H1 (cell line): ENCODE results near the gene TTI1. TPM values are rescaled to one million over a fixed set of nuclear protein-coding genes. Genes with fewer than 3 reads are reported as not detected.

ENCODE experiments used
- CTCF ChIA-PET: fragments of 300-600 bp; sonication (Branson Sonifier 250); formaldehyde crosslinking; loops from one replicate; lab custom pipeline; 2021; ENCODE audit not compliant: partially characterized antibody; lab: Charles Lee
- POLR2A ChIA-PET: fragments of 300-600 bp; sonication (Branson Sonifier 250); formaldehyde crosslinking; loops from one replicate; lab custom pipeline; 2021; ENCODE audit warnings: inconsistent platforms; ENCODE audit not compliant: partially characterized antibody; lab: Charles Lee
- DNase-seq, 2 experiments: peaks; one replicate each; pipeline versions ENCODE4 v3.0.0 to v3.0.0-alpha.2; 2010 to 2022; ENCODE audit warnings: low spot score in 2 of 2, low read depth in 1 of 2, mixed read lengths in 1 of 2
- FAIRE-seq: peaks from 2 replicates; lab custom pipeline; 2011; peaks lifted over from hg19 to GRCh38; lab: Jason Lieb, UNC
- H2AFZ ChIP-seq: 2 replicates; pipeline ENCODE4 v1.8.1; 2012; ENCODE audit warnings: low read length, inconsistent platforms
- H2AK5ac ChIP-seq: 2 replicates; pipeline ENCODE4 v1.6.1; 2013; ENCODE audit warnings: low read depth, low read length
- H2BK120ac ChIP-seq: replicated peaks from 2 replicates; pipeline ENCODE3; 2013; ENCODE audit warnings: low read depth, low read length, inconsistent platforms
- H2BK12ac ChIP-seq: 2 replicates; pipeline ENCODE4 v1.6.1; 2013; ENCODE audit warnings: low read depth, low read length
- H2BK15ac ChIP-seq: 2 replicates; pipeline ENCODE4 v1.6.1; 2013; ENCODE audit warnings: low read length
- H2BK20ac ChIP-seq: 2 replicates; pipeline ENCODE4 v1.6.1; 2013; ENCODE audit warnings: low read length
- H2BK5ac ChIP-seq: 2 replicates; pipeline ENCODE4 v1.6.1; 2013; ENCODE audit warnings: low read depth, low read length
- H3K14ac ChIP-seq: 2 replicates; pipeline ENCODE4 v1.6.1; 2013; ENCODE audit warnings: inconsistent platforms; ENCODE audit not compliant: insufficient read length
- H3K18ac ChIP-seq: 2 replicates; pipeline ENCODE4 v1.6.1; 2013; ENCODE audit warnings: low read length; ENCODE audit errors: extremely low read depth
- H3K23ac ChIP-seq: 2 replicates; pipeline ENCODE4 v1.6.1; 2013; ENCODE audit warnings: inconsistent platforms; ENCODE audit not compliant: insufficient read length
- H3K23me2 ChIP-seq: 2 replicates; pipeline ENCODE4 v1.6.1; 2013; ENCODE audit warnings: low read depth, low read length
- H3K27ac ChIP-seq: 2 replicates; pipeline ENCODE4 v1.6.1; 2011; ENCODE audit warnings: low read depth, low read length, inconsistent platforms
- H3K27me3 ChIP-seq, 4 experiments: replicated peaks in 1 of 4; 1 replicate in 1 of 4; 2 replicates in 3 of 4; pipeline versions ENCODE4 v1.6.1 to v1.8.1; 2011 to 2013; ENCODE audit warnings: low read length in 3 of 4, mild to moderate bottlenecking in 3 of 4, inconsistent platforms in 2 of 4, mixed read lengths in 2 of 4, moderate library complexity in 1 of 4; ENCODE audit not compliant: control insufficient read depth in 3 of 4, insufficient read depth in 3 of 4; ENCODE audit errors: extremely low read depth in 1 of 4
- H3K36me3 ChIP-seq, 4 experiments: 2 replicates each; pipeline versions ENCODE4 v1.6.1 to v1.8.1; 2011 to 2013; ENCODE audit warnings: mild to moderate bottlenecking in 4 of 4, low read length in 3 of 4, moderate library complexity in 2 of 4, control low read depth in 1 of 4, inconsistent platforms in 1 of 4; ENCODE audit not compliant: insufficient read depth in 4 of 4, control insufficient read depth in 2 of 4
- H3K4ac ChIP-seq: replicated peaks from 2 replicates; pipeline ENCODE3; 2013; ENCODE audit warnings: low read length, low read depth, mixed read lengths, inconsistent platforms; ENCODE audit not compliant: insufficient read length
- H3K4me1 ChIP-seq, 4 experiments: replicated peaks in 1 of 4; 1 replicate in 1 of 4; 2 replicates in 3 of 4; pipeline versions ENCODE4 v1.6.1 to v1.8.1; 2011 to 2013; ENCODE audit warnings: low read length in 3 of 4, inconsistent platforms in 2 of 4, mixed read lengths in 1 of 4; ENCODE audit not compliant: insufficient read depth in 4 of 4, control insufficient read depth in 3 of 4
- H3K4me2 ChIP-seq, 2 experiments: 2 replicates each; pipeline versions ENCODE4 v1.6.1 to v1.8.1; 2011 to 2013; ENCODE audit warnings: low read depth in 2 of 2, low read length in 2 of 2, control low read depth in 1 of 2, inconsistent platforms in 1 of 2, mild to moderate bottlenecking in 1 of 2; ENCODE audit not compliant: insufficient read depth in 1 of 2
- H3K4me3 ChIP-seq, 4 experiments: fragments of 200-600, 300-600 bp in 1 of 4; sonication (generic), shearing (Covaris generic), sonication (Bioruptor Twin) in 1 of 4; 2 replicates each; pipeline versions ENCODE4 v1.5.1 to v1.8.1; 2011 to 2016; ENCODE audit warnings: low read length in 4 of 4, low read depth in 3 of 4, control low read depth in 2 of 4, inconsistent platforms in 2 of 4, mild to moderate bottlenecking in 2 of 4, mixed read lengths in 1 of 4, moderate library complexity in 1 of 4; ENCODE audit not compliant: insufficient read depth in 2 of 4; ENCODE audit errors: extremely low read depth in 1 of 4
- H3K56ac ChIP-seq: replicated peaks from 2 replicates; pipeline ENCODE3; 2013; ENCODE audit warnings: low read depth, mild to moderate bottlenecking, mixed read lengths, low read length, inconsistent platforms; ENCODE audit not compliant: insufficient read length
- H3K79me1 ChIP-seq: 2 replicates; pipeline ENCODE4 v1.6.1; 2013; ENCODE audit warnings: low read depth, low read length, control low read depth
- H3K79me2 ChIP-seq, 2 experiments: 2 replicates each; pipeline versions ENCODE4 v1.6.1 to v1.8.1; 2012 to 2013; ENCODE audit warnings: low read length in 2 of 2, mild to moderate bottlenecking in 2 of 2, inconsistent platforms in 1 of 2; ENCODE audit not compliant: insufficient read depth in 2 of 2, control insufficient read depth in 1 of 2
- H3K9ac ChIP-seq, 4 experiments: replicated peaks in 1 of 4; 1 replicate in 1 of 4; 2 replicates in 3 of 4; pipeline versions ENCODE4 v1.6.1 to v1.8.1; 2011 to 2013; ENCODE audit warnings: low read depth in 3 of 4, low read length in 3 of 4, control low read depth in 2 of 4, mild to moderate bottlenecking in 2 of 4, moderate library complexity in 2 of 4, inconsistent platforms in 1 of 4; ENCODE audit errors: extremely low read depth in 1 of 4
- H3K9me3 ChIP-seq, 2 experiments: 2 replicates each; pipeline versions ENCODE4 v1.6.1 to v1.8.1; 2012 to 2013; ENCODE audit warnings: mild to moderate bottlenecking in 2 of 2, moderate library complexity in 2 of 2, control low read depth in 1 of 2, inconsistent platforms in 1 of 2, low read depth in 1 of 2, low read length in 1 of 2, mixed read lengths in 1 of 2; ENCODE audit not compliant: insufficient read depth in 2 of 2
- H4K20me1 ChIP-seq, 2 experiments: replicated peaks in 1 of 2; 2 replicates each; pipeline versions ENCODE3 to v1.8.1; 2011 to 2013; ENCODE audit warnings: inconsistent platforms in 2 of 2, low read length in 2 of 2, mild to moderate bottlenecking in 1 of 2; ENCODE audit not compliant: insufficient read depth in 2 of 2, control insufficient read depth in 1 of 2
- H4K5ac ChIP-seq: 2 replicates; pipeline ENCODE4 v1.6.1; 2013; ENCODE audit warnings: low read length, low read depth, mixed read lengths, inconsistent platforms; ENCODE audit not compliant: insufficient read length
- H4K8ac ChIP-seq: 2 replicates; pipeline ENCODE4 v1.8.0; 2013; ENCODE audit warnings: mild to moderate bottlenecking, moderate library complexity, low read length, inconsistent platforms; ENCODE audit not compliant: insufficient read depth; ENCODE audit errors: extremely low read depth
- H4K91ac ChIP-seq: replicated peaks from 2 replicates; pipeline ENCODE3; 2013; ENCODE audit warnings: low read length, mixed read lengths, inconsistent platforms; ENCODE audit not compliant: insufficient read length
- ASH2L ChIP-seq: fragments of 200-600, 300-600 bp; sonication (generic); IDR thresholded peaks from one replicate; pipeline ENCODE4 v1.7.1; 2017; ENCODE audit warnings: low read length
- BCL11A ChIP-seq, 2 experiments: IDR thresholded peaks; one replicate each; pipeline ENCODE4 v1.6.1; 2011; ENCODE audit warnings: low read depth in 2 of 2, low read length in 2 of 2, mild to moderate bottlenecking in 2 of 2
- CBX8 ChIP-seq: fragments of 300-800, 300-1000 bp; sonication (generic); IDR thresholded peaks from 2 replicates; pipeline ENCODE4 v1.7.1; 2016; ENCODE audit warnings: low read depth, low read length, borderline replicate concordance
- EP300 ChIP-seq, 2 experiments: IDR thresholded peaks; 1 replicate in 1 of 2; 2 replicates in 1 of 2; pipeline ENCODE4 v1.6.1; 2011 to 2012; ENCODE audit warnings: low read depth in 2 of 2, low read length in 2 of 2, mild to moderate bottlenecking in 2 of 2, borderline replicate concordance in 1 of 2, inconsistent platforms in 1 of 2, moderate library complexity in 1 of 2
- JUND ChIP-seq: IDR thresholded peaks from 2 replicates; pipeline ENCODE4 v1.6.1; 2011; ENCODE audit warnings: mild to moderate bottlenecking, improper control_type of control experiment, low read length
- KDM1A ChIP-seq: fragments of 200-600, 300-600 bp; sonication (generic); IDR thresholded peaks from 2 replicates; pipeline ENCODE4 v1.7.1; 2016; ENCODE audit warnings: mild to moderate bottlenecking, low read length, borderline replicate concordance
- MAFK ChIP-seq: IDR thresholded peaks from 2 replicates; pipeline ENCODE4 v1.6.1; 2012; ENCODE audit warnings: low read depth, mild to moderate bottlenecking, improper control_type of control experiment, low read length
- NANOG ChIP-seq: IDR thresholded peaks from 2 replicates; pipeline ENCODE4 v1.6.1; 2011; ENCODE audit warnings: low read length, low read depth, mild to moderate bottlenecking, inconsistent platforms; ENCODE audit not compliant: insufficient read depth, poor library complexity, severe bottlenecking
- POLR2A ChIP-seq, 2 experiments: IDR thresholded peaks; 1 replicate in 1 of 2; 2 replicates in 1 of 2; pipeline ENCODE4 v1.6.1; 2011; ENCODE audit warnings: low read depth in 2 of 2, low read length in 2 of 2, mild to moderate bottlenecking in 2 of 2; ENCODE audit errors: control extremely low read depth in 1 of 2
- RAD21 ChIP-seq, 2 experiments: IDR thresholded peaks in 1 of 2; conservative IDR thresholded peaks in 1 of 2; 2 replicates each; pipeline ENCODE4 v1.6.1; 2011; ENCODE audit warnings: low read depth in 2 of 2, low read length in 2 of 2, improper control_type of control experiment in 1 of 2, inconsistent platforms in 1 of 2, mild to moderate bottlenecking in 1 of 2, moderate library complexity in 1 of 2
- RNF2 ChIP-seq: fragments of 200-900, 300-1000 bp; sonication (generic); IDR thresholded peaks from 2 replicates; pipeline ENCODE4 v1.7.1; 2016; ENCODE audit warnings: borderline replicate concordance, low read depth, mild to moderate bottlenecking, antibody characterized with exemption, low read length; ENCODE audit not compliant: poor library complexity, severe bottlenecking; ENCODE audit errors: missing control alignments
- SUZ12 ChIP-seq: fragments of 200-600 bp; sonication (generic); IDR thresholded peaks from 2 replicates; pipeline ENCODE4 v1.6.1; 2012; ENCODE audit warnings: mild to moderate bottlenecking, inconsistent platforms, low read length, moderate library complexity, mixed read lengths
- TCF12 ChIP-seq: IDR thresholded peaks from 2 replicates; pipeline ENCODE4 v1.6.1; 2011; ENCODE audit warnings: low read depth, mild to moderate bottlenecking, low read length
- WGBS, 2 experiments: shearing (Covaris generic) in 1 of 2; methylation state at CpG; one replicate each; pipeline versions ENCODE4 v1.1.6 to v1.1.7; 2013 to 2015; ENCODE audit warnings: low lambda C conversion rate in 2 of 2, mixed read lengths in 2 of 2, inconsistent platforms in 1 of 2, low coverage in 1 of 2, missing lambda C conversion rate in 1 of 2; ENCODE audit not compliant: insufficient replicate concordance in 2 of 2, insufficient coverage in 1 of 2, insufficient read length in 1 of 2; ENCODE audit errors: extremely low coverage in 1 of 2, missing lambda C conversion rate in 1 of 2; 5-methylcytosine and 5-hydroxymethylcytosine counted together
- polyA plus RNA-seq, 7 experiments: library from polyadenylated mRNA; depleted of rRNA in 3 of 7; stranded (reverse) in 5 of 7; unstranded in 2 of 7; fragments of >200 nt in 5 of 7; fragments of 200-250 nt in 2 of 7; gene quantifications; 1 replicate in 5 of 7; 2 replicates in 1 of 7; 4 replicates in 1 of 7; pipeline versions ENCODE4 v1.2.1 to v1.2.3, GENCODE V29; 2011 to 2013; ENCODE audit warnings: missing spikeins in 2 of 7, mixed read lengths in 2 of 7
- total RNA-seq: library from RNA; stranded (reverse); fragmentation: NEBNext Ultra II Directional; extraction: Animal tissue kit (Norgen Biotek cat#: 25700); gene quantifications from 2 replicates; pipeline ENCODE4 v1.2.1, GENCODE V29; 2021

Gene TTI1
- total and polyA plus RNA-seq, 2 of the 8 experiments (the other 6 are each of a cell fraction or from before 2014, with no cell fraction given): 34.1 to 47.0 TPM

DNA sequence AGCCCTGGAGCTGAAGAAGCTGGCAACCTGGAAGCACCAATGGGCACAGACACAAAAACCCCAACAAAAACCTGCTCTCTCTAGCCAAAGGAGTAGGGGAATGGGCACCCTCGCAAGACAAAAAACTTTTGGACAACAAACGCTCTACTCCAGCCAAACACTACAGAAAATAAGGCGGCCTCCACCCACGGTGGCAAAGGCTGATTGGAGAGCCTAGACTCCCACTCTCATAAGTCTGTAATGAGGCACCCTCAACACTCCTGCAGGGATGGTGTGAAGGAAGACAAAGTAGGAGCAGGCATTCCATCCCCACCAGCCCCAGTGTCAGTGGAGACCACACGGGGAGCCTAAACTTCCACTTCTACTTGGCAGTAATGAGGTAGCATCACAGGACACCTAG lies 8.8 kb downstream of the TTI1 start:
- Histone ChIP-seq H2AFZ (no peak overlapping the region), H2BK20ac (no peak overlapping the region), H4K8ac (no peak overlapping the region), H3K4me2 (no peak overlapping the region)
- no peak for FAIRE-seq
- WGBS, 2 experiments: 79% methylated on average over 5 of the region's 5 CpGs; no CpG with 5 or more reads in 1 of the 2 experiments
- TF ChIP-seq EP300 (IDR thresholded peaks at IDR 0.05; ENCODE audit: borderline replicate concordance in 1 of 2, low read depth in 2 of 2, low read length in 2 of 2) (no peak), TCF12 (no peak), POLR2A (IDR thresholded peaks at IDR 0.05; ENCODE audit: control extremely low read depth in 1 of 2, low read depth in 2 of 2, low read length in 2 of 2) (no peak), RAD21 (IDR thresholded peaks at IDR 0.05 in 1 of 2, conservative IDR thresholded peaks at IDR 0.05 in 1 of 2; ENCODE audit: low read depth in 2 of 2, low read length in 2 of 2) (no peak), NANOG (no peak), MAFK (no peak), CBX8 (no peak), KDM1A (no peak), SUZ12 (no peak), BCL11A (IDR thresholded peaks at IDR 0.05; ENCODE audit: low read depth in 2 of 2, low read length in 2 of 2) (no peak), ASH2L (no peak), RNF2 (no peak), JUND (no peak)
- TF ChIP-seq, all 59 proteins: peak for 0
- H3K27me3 ChIP-seq: no peaks in the 10 kb centered on the region
- H3K18ac ChIP-seq: no peak overlapping the region
- H3K23me2 ChIP-seq: no peaks in the 10 kb centered on the region
- H3K27ac ChIP-seq: no peak overlapping the region
- H3K56ac ChIP-seq: no peak overlapping the region
- peaks cover 0 to 2% of the 10 kb centered on the region in 2 experiments; a peak in 1 of 4 replicates for H3K9me3 ChIP-seq
- no peak overlapping the region for H3K4me3 ChIP-seq
- no peak overlapping the region for H3K23ac ChIP-seq
- H3K4ac ChIP-seq: no peak overlapping the region
- H4K91ac ChIP-seq: no peak overlapping the region
- H2BK15ac ChIP-seq: no peak overlapping the region
- DNase-seq: no peak
- no peak overlapping the region for H2BK120ac ChIP-seq
- no peaks in the 10 kb centered on the region; a peak in 1 of 7 replicates for H3K4me1 ChIP-seq
- H4K20me1 ChIP-seq: peaks cover 6 to 16% of the 10 kb centered on the region in 2 experiments
- H2AK5ac ChIP-seq: no peak overlapping the region
- peaks cover 6% of the 10 kb centered on the region; the same call in 1 of the 2 replicates for H3K79me1 ChIP-seq
- H3K14ac ChIP-seq: no peak overlapping the region
- ChIA-PET POLR2A (interaction anchor here (0.9 kb wide), 1 partner anchor 8 kb away, joined by 3 read pairs; the partner anchor contains the start of gene TTI1), CTCF (no interaction called here)
- H3K9ac ChIP-seq: no peak overlapping the region
- no peak overlapping the region for H4K5ac ChIP-seq
- H3K36me3 ChIP-seq: peaks cover 0 to 3% (median 0%) of the 10 kb centered on the region in 4 experiments; a peak in 1 of 8 replicates
- H2BK5ac ChIP-seq: no peak overlapping the region
- no peak overlapping the region for H2BK12ac ChIP-seq
- peaks cover 9 to 97% of the 10 kb centered on the region in 2 experiments for H3K79me2 ChIP-seq
